HL-60 (cell line): ENCODE measurements around the gene MSANTD3.

Source experiments
- DNase-seq, 2 experiments: peaks; one replicate each; pipeline ENCODE4 v3.0.0-alpha.2; 2010 to 2020; ENCODE audit warnings: low read depth in 1 of 2, low spot score in 1 of 2
- H3K27ac ChIP-seq: fragments of 250-450 bp; sonication (Bioruptor Pico); replicated peaks from 2 replicates; pipeline ENCODE4 v1.5.1; 2020; ENCODE audit warnings: mild to moderate bottlenecking, moderate library complexity
- H3K27me3 ChIP-seq: fragments of 250-450 bp; sonication (Bioruptor Pico); 2 replicates; pipeline ENCODE4 v1.5.1; 2021; ENCODE audit warnings: mild to moderate bottlenecking, moderate library complexity; ENCODE audit not compliant: insufficient read depth, poor library complexity, severe bottlenecking
- H3K4me3 ChIP-seq: replicated peaks from 2 replicates; pipeline ENCODE4 v1.5.1; 2011; ENCODE audit warnings: mild to moderate bottlenecking, control low read depth, low read length; ENCODE audit not compliant: insufficient read depth
- CTCF ChIP-seq: IDR thresholded peaks from one replicate; pipeline ENCODE4 v1.5.1; 2011; ENCODE audit warnings: low read length, control low read depth, inconsistent platforms; ENCODE audit not compliant: insufficient read depth
- GABPA ChIP-seq: IDR thresholded peaks from 2 replicates; pipeline ENCODE4 v1.6.1; 2012; ENCODE audit warnings: low read depth
- POLR2AphosphoS5 ChIP-seq: IDR thresholded peaks from 2 replicates; pipeline ENCODE4 v1.6.1; 2012; ENCODE audit warnings: low read depth
- REST ChIP-seq: IDR thresholded peaks from 2 replicates; pipeline ENCODE4 v1.6.1; 2012; ENCODE audit warnings: low read depth; ENCODE audit not compliant: insufficient replicate concordance
- SPI1 ChIP-seq: IDR thresholded peaks from 2 replicates; pipeline ENCODE4 v1.6.1; 2012; ENCODE audit warnings: low read depth, mild to moderate bottlenecking, borderline replicate concordance

Gene MSANTD3

GRCh38 chr9:100459963-100460362, 33.0 kb downstream of the MSANTD3 start:
- TF ChIP-seq REST (no peak), SPI1 (no peak), GABPA (no peak), POLR2AphosphoS5 (no peak), CTCF (no peak)
- Histone ChIP-seq H3K27me3 (no peaks in the 10 kb centered on the region), H3K4me3 (no peak overlapping the region), H3K27ac (no peak overlapping the region)
- DNase-seq, result no peak

GRCh38 chr9:100465274-100465673, 38.3 kb downstream of the MSANTD3 start:
- TF ChIP-seq CTCF (no peak), SPI1 (no peak), REST (no peak), GABPA (no peak)
- Histone ChIP-seq H3K27me3 (peaks cover 11% of the 10 kb centered on the region), H3K27ac (no peak overlapping the region), H3K4me3 (no peak overlapping the region)
- no peak for DNase-seq

- no peak overlapping the region for H3K27ac ChIP-seq
- no peak for TF ChIP-seq SPI1
- no peak for TF ChIP-seq GABPA
- no peak for TF ChIP-seq POLR2AphosphoS5
- TF ChIP-seq CTCF, result no peak
- no peak for TF ChIP-seq REST
- peaks cover 11% of the 10 kb centered on the region for H3K27me3 ChIP-seq
- no peak for DNase-seq
- H3K4me3 ChIP-seq, result no peak overlapping the region
Measured at GRCh38 chr9:100465761-100466160, 38.8 kb downstream of the MSANTD3 start.
